Ishikawa (cell line): ENCODE data around the gene BCORL1.

ENCODE experiments used
- CEBPB ChIP-seq: IDR thresholded peaks from 2 replicates; pipeline ENCODE4 v1.6.1; 2012
- CREB1 ChIP-seq: IDR thresholded peaks from 2 replicates; pipeline ENCODE4 v1.6.1; 2012; ENCODE audit warnings: low read depth
- EGR1 ChIP-seq: IDR thresholded peaks from 2 replicates; pipeline ENCODE4 v1.6.1; 2012
- EP300 ChIP-seq: IDR thresholded peaks from 2 replicates; pipeline ENCODE4 v1.6.1; 2012; ENCODE audit warnings: borderline replicate concordance
- FOXM1 ChIP-seq: IDR thresholded peaks from 2 replicates; pipeline ENCODE4 v1.6.1; 2012; ENCODE audit warnings: low read depth, borderline replicate concordance
- NFIC ChIP-seq: IDR thresholded peaks from 2 replicates; pipeline ENCODE4 v1.6.1; 2012
- RAD21 ChIP-seq: IDR thresholded peaks from 2 replicates; pipeline ENCODE4 v1.6.1; 2012; ENCODE audit warnings: low read depth
- TAF1 ChIP-seq: IDR thresholded peaks from 2 replicates; pipeline ENCODE4 v1.6.1; 2012; ENCODE audit warnings: low read depth, mild to moderate bottlenecking
- TCF12 ChIP-seq: IDR thresholded peaks from 2 replicates; pipeline ENCODE4 v1.6.1; 2012; ENCODE audit warnings: low read depth
- TEAD4 ChIP-seq: IDR thresholded peaks from 2 replicates; pipeline ENCODE4 v1.6.1; 2012
- YY1 ChIP-seq: IDR thresholded peaks from 2 replicates; pipeline ENCODE4 v1.6.1; 2012; ENCODE audit warnings: low read depth
- ZBTB7A ChIP-seq: IDR thresholded peaks from 2 replicates; pipeline ENCODE4 v1.6.1; 2012; ENCODE audit warnings: low read depth
- TF ChIP-seq, protein P1 (sequence below): IDR thresholded peaks from 2 replicates; pipeline ENCODE4 v1.6.1; 2012; ENCODE audit warnings: low read depth, mild to moderate bottlenecking
- TF ChIP-seq, protein P2 (sequence below): IDR thresholded peaks from 2 replicates; pipeline ENCODE4 v1.6.1; 2012
- TF ChIP-seq, protein P3 (sequence below): IDR thresholded peaks from 2 replicates; pipeline ENCODE4 v1.6.1; 2012

BCORL1 gene

DNA sequence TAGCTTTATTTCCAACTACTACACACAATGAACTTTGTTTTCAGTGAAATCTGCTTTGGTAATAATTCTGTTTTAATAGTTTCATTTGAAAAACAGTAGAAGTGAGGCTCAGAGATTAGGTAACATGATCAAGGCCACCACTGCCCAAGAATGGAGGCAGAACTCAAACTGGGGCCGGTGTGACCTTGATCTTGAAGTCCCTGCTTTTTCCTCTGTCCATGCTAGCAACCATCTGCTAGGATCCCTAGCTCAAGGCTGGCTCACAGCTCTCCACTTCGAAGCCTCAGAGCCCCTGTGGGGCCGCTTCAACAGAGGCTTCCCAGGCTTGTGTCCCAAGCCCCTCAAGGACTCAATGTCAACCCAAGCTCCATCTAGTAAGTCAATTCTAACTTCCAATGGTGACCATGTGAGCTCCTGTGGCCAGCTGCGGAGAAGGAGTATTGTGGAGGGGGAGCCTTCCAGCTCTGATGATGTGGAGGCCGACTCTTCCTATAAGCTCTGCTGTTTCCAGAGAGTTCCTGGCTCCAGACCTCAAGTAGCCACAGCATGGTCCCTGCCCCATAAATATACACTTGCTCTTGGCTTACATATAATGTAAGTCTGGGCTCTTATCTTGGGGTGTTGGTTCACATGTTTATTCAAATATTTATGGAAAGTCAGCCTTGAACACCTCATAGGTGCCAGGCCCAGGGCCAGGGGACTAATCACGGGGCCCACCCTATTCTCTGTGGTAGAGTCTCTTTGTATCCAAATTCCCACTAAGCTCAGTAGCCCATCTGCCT lies 113.0 kb downstream of the BCORL1 start:
- TF ChIP-seq CREB1 (no peak), NFIC (no peak)
- TF ChIP-seq, protein P1, sequence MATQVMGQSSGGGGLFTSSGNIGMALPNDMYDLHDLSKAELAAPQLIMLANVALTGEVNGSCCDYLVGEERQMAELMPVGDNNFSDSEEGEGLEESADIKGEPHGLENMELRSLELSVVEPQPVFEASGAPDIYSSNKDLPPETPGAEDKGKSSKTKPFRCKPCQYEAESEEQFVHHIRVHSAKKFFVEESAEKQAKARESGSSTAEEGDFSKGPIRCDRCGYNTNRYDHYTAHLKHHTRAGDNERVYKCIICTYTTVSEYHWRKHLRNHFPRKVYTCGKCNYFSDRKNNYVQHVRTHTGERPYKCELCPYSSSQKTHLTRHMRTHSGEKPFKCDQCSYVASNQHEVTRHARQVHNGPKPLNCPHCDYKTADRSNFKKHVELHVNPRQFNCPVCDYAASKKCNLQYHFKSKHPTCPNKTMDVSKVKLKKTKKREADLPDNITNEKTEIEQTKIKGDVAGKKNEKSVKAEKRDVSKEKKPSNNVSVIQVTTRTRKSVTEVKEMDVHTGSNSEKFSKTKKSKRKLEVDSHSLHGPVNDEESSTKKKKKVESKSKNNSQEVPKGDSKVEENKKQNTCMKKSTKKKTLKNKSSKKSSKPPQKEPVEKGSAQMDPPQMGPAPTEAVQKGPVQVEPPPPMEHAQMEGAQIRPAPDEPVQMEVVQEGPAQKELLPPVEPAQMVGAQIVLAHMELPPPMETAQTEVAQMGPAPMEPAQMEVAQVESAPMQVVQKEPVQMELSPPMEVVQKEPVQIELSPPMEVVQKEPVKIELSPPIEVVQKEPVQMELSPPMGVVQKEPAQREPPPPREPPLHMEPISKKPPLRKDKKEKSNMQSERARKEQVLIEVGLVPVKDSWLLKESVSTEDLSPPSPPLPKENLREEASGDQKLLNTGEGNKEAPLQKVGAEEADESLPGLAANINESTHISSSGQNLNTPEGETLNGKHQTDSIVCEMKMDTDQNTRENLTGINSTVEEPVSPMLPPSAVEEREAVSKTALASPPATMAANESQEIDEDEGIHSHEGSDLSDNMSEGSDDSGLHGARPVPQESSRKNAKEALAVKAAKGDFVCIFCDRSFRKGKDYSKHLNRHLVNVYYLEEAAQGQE, result no peak
- TF ChIP-seq, protein P2, sequence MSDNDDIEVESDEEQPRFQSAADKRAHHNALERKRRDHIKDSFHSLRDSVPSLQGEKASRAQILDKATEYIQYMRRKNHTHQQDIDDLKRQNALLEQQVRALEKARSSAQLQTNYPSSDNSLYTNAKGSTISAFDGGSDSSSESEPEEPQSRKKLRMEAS, result no peak

DNA sequence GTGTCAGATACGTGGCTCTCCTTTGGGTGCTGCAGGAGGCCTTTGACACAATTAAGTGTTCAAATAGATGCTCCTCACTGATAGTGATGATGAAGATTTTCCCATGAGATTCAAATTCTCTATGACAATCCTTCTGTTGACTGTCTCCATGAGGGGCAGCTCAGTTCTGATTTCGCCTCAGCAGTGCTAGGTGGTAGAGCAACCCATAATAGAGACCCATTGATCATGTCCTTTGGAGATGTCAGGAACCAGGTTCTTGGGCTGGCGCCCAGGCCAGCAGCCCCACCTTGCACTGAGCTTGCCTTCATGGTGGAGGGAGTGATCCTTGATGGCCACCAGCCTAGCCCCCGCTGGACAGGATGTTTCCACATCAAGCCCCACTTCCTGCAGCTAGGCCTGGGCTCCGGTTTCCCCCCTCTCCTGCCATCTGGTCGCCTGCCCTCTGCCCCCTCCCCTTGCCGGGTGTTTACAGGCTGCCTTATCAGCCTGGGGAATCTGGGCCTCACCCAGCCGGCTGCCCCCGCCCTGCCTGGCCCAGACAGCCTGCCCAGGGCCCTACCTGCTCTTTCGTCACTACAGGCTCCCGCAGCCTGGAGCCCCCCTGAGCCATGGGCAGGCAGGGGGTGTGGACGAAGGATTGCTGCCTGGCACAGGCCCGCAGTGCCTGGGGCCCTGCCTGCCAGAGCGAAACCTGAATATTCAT lies 115.2 kb downstream of the BCORL1 start:
- TF ChIP-seq CREB1 (no peak), TEAD4 (no peak), ZBTB7A (no peak), CEBPB (no peak), EP300 (no peak), RAD21 (no peak), YY1 (no peak), EGR1 (no peak), NFIC (no peak)
- TF ChIP-seq, protein P1, result no peak
- TF ChIP-seq, protein P2, result no peak

DNA sequence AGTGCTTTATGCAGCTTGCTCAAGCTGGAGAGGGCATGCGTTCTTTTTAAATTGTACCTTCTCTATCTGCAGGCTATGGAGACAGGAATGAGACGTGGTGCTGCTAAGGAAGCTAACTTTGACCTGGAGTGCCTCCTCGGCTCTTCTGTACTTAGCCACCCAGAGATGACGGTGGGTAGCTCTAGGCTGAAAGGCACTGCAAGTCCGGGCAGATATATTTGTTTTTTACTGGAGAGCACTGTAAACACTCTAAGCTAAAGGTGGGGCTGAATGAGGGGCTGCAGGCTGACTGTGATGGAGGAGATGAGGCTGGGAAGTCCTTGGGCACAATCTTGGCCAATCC lies 115.7 kb downstream of the BCORL1 start:
- TF ChIP-seq RAD21 (no peak), TAF1 (no peak), FOXM1 (no peak), EP300 (no peak), CREB1 (no peak), TEAD4 (no peak), EGR1 (no peak), YY1 (no peak), NFIC (no peak)
- TF ChIP-seq, protein P2, result no peak
- TF ChIP-seq, protein P3, sequence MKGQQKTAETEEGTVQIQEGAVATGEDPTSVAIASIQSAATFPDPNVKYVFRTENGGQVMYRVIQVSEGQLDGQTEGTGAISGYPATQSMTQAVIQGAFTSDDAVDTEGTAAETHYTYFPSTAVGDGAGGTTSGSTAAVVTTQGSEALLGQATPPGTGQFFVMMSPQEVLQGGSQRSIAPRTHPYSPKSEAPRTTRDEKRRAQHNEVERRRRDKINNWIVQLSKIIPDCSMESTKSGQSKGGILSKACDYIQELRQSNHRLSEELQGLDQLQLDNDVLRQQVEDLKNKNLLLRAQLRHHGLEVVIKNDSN, result no peak
- TF ChIP-seq, protein P1, result no peak

DNA sequence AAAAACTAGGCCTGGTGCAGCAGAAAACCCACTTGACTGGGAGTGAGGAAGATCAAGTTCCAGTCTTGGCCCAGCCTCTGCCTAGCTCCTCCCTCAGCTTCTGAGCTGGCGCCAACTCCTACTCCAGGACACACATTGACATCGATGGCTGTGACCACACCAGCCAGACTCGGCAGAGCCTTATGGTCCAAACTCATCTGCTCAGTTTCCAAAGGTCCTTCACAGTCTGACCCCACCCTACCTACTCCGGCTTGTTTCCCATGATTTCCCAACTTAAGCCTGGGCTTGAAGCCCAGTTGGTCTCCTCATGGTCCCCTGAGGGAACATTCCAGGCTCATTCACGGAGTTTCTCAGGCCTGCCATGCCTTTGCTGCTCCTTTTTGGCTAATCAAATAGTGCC lies 117.7 kb downstream of the BCORL1 start:
- TF ChIP-seq YY1 (no peak), TEAD4 (no peak), TAF1 (no peak), EP300 (no peak), ZBTB7A (no peak), NFIC (no peak), TCF12 (no peak), CREB1 (no peak)
- TF ChIP-seq, protein P3, result no peak
- TF ChIP-seq, protein P2, result no peak
